ENCODE measurements around the gene ARHGEF33.

DNA sequence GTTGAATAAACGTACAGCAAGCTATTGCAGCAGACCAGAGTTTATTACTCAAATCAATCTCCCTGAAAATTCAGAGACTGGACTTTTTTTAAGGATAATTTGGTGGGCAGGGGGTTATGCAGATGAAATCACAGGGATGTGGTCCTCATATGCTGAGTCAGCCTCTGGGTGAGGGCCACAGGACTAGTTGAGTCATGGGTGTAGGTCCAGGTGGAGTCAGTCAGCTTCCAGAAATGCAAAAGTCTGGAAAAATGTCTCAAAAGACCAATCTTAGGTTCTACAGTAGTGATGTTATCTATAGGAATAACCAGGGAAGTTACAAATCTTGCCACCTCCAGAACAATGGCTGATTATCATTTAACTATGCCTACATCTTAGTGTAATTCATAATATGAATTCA lies 51.1 kb downstream of the ARHGEF33 start:
- TF ChIP-seq POLR2A (IDR thresholded peaks at IDR 0.05; ENCODE audit: low read depth) = no peak
- TF ChIP-seq, protein P1, sequence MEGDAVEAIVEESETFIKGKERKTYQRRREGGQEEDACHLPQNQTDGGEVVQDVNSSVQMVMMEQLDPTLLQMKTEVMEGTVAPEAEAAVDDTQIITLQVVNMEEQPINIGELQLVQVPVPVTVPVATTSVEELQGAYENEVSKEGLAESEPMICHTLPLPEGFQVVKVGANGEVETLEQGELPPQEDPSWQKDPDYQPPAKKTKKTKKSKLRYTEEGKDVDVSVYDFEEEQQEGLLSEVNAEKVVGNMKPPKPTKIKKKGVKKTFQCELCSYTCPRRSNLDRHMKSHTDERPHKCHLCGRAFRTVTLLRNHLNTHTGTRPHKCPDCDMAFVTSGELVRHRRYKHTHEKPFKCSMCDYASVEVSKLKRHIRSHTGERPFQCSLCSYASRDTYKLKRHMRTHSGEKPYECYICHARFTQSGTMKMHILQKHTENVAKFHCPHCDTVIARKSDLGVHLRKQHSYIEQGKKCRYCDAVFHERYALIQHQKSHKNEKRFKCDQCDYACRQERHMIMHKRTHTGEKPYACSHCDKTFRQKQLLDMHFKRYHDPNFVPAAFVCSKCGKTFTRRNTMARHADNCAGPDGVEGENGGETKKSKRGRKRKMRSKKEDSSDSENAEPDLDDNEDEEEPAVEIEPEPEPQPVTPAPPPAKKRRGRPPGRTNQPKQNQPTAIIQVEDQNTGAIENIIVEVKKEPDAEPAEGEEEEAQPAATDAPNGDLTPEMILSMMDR (IDR thresholded peaks at IDR 0.05) = no peak
- no peak for TF ChIP-seq POLR2AphosphoS5 (IDR thresholded peaks at IDR 0.05)
- TF ChIP-seq EP300 (IDR thresholded peaks at IDR 0.05) = no peak
